ENCODE measurements around the gene TMEM154.

The TMEM154 gene

GRCh38 chr4:152679414-152680281 is at the start of gene TMEM154:
Gene TMEM154, minus strand, starts transcription at chr4:152679997. Its CDS starts 64 bp downstream, at chr4:152679933.
- no peak for DNase-seq

GRCh38 chr4:152729466-152729865 is 49.7 kb upstream of the TMEM154 start:
- DNase-seq, result no peak

GRCh38 chr4:152728343-152728742 is 48.5 kb upstream of the TMEM154 start:
- no peak for DNase-seq

- DNase-seq, result no peak
These were observed 48.0 kb upstream of the TMEM154 start for GRCh38 chr4:152727784-152728183.

- DNase-seq, result no peak
These were observed 44.7 kb upstream of the TMEM154 start for GRCh38 chr4:152724494-152724893.

- DNase-seq, result no peak
These were observed 43.4 kb upstream of the TMEM154 start for GRCh38 chr4:152723236-152723635.

- no peak for DNase-seq
These were observed 40.2 kb upstream of the TMEM154 start for GRCh38 chr4:152719801-152720556.

GRCh38 chr4:152719291-152719690 is 39.5 kb upstream of the TMEM154 start:
- no peak for DNase-seq

GRCh38 chr4:152715076-152715475 is 35.3 kb upstream of the TMEM154 start:
- DNase-seq, result no peak

GRCh38 chr4:152713951-152714705 is 34.3 kb upstream of the TMEM154 start:
- DNase-seq, result no peak

GRCh38 chr4:152709675-152710438 is 30.1 kb upstream of the TMEM154 start:
- no peak for DNase-seq

GRCh38 chr4:152708796-152709195 is 29.0 kb upstream of the TMEM154 start:
- no peak for DNase-seq

GRCh38 chr4:152708361-152708760 is 28.6 kb upstream of the TMEM154 start:
- no peak for DNase-seq

GRCh38 chr4:152707632-152708031 is 27.8 kb upstream of the TMEM154 start:
- no peak for DNase-seq

GRCh38 chr4:152705903-152706302 is 26.1 kb upstream of the TMEM154 start:
- DNase-seq, result no peak

GRCh38 chr4:152704788-152705187 is 25.0 kb upstream of the TMEM154 start:
- DNase-seq, result no peak

- DNase-seq, result no peak
These were observed 20.4 kb upstream of the TMEM154 start for GRCh38 chr4:152700151-152700550.

GRCh38 chr4:152699313-152699712 is 19.5 kb upstream of the TMEM154 start:
- DNase-seq, result no peak

GRCh38 chr4:152698089-152698499 is 18.3 kb upstream of the TMEM154 start:
- DNase-seq, result no peak

- no peak for DNase-seq
These were observed 17.7 kb upstream of the TMEM154 start for GRCh38 chr4:152697284-152698088.

- DNase-seq, result no peak
These were observed 17.0 kb upstream of the TMEM154 start for GRCh38 chr4:152696764-152697261.
